HG03159 (cell line): ENCODE measurements around the gene ST6GALNAC4.
"Not testable (repeated sequence)": the region's sequence is repeated elsewhere in the genome, so short reads cannot be mapped to it uniquely, and the experiment has no call there.

Experiments
- ATAC-seq: cut with Tn5 transposase; IDR thresholded peaks from one replicate; pipeline ENCODE4 v1.9.1; 2021; ENCODE audit warnings: mild to moderate bottlenecking, moderate library complexity; ENCODE audit not compliant: unreplicated experiment

ST6GALNAC4 gene

GRCh38 chr9:127874301-127875221 lies 42.3 kb downstream of the ST6GALNAC4 start:
- no peak for ATAC-seq

GRCh38 chr9:127873886-127874285 lies 43.0 kb downstream of the ST6GALNAC4 start:
- ATAC-seq: no peak

- ATAC-seq: no peak
Observed at GRCh38 chr9:127873223-127873691, 43.6 kb downstream of the ST6GALNAC4 start.

GRCh38 chr9:127872369-127873222 lies 44.2 kb downstream of the ST6GALNAC4 start:
- ATAC-seq: no peak

GRCh38 chr9:127871531-127871930 lies 45.3 kb downstream of the ST6GALNAC4 start:
- no peak for ATAC-seq

GRCh38 chr9:127870887-127871286 lies 46.0 kb downstream of the ST6GALNAC4 start:
- no peak for ATAC-seq

GRCh38 chr9:127870153-127870491 lies 46.7 kb downstream of the ST6GALNAC4 start:
- ATAC-seq: not testable (repeated sequence)

- ATAC-seq: no peak
Observed at GRCh38 chr9:127869310-127870152, 47.3 kb downstream of the ST6GALNAC4 start.

GRCh38 chr9:127868278-127868902 lies 48.5 kb downstream of the ST6GALNAC4 start:
- no peak for ATAC-seq

- ATAC-seq: no peak
Observed at GRCh38 chr9:127867356-127868277, 49.2 kb downstream of the ST6GALNAC4 start.

- ATAC-seq: no peak
Observed at GRCh38 chr9:127866535-127866934, 50.3 kb downstream of the ST6GALNAC4 start.

- no peak for ATAC-seq
Observed at GRCh38 chr9:127865645-127866464, 51.0 kb downstream of the ST6GALNAC4 start.

GRCh38 chr9:127863191-127863621 lies 53.6 kb downstream of the ST6GALNAC4 start:
- no peak for ATAC-seq

- no peak for ATAC-seq
Observed at GRCh38 chr9:127862075-127863011, 54.5 kb downstream of the ST6GALNAC4 start.

GRCh38 chr9:127860779-127861178 lies 56.1 kb downstream of the ST6GALNAC4 start:
- no peak for ATAC-seq

- ATAC-seq: no peak
Observed at GRCh38 chr9:127860260-127860659, 56.6 kb downstream of the ST6GALNAC4 start.

GRCh38 chr9:127858041-127858512 lies 58.8 kb downstream of the ST6GALNAC4 start:
- no peak for ATAC-seq
